Neural cell (in vitro differentiated cells): ENCODE results near the gene SHC1. TPM values are rescaled to one million over a fixed set of nuclear protein-coding genes. Genes with fewer than 3 reads are reported as not detected.

ENCODE experiments used
- H2AFZ ChIP-seq: fragments of 200-600, 300-800 bp; sonication (generic), shearing (Covaris generic); 2 replicates; pipeline ENCODE4 v1.6.0; 2014; ENCODE audit warnings: low read depth, mild to moderate bottlenecking, antibody characterized with exemption, low read length, moderate library complexity
- H3F3A ChIP-seq: fragments of 200-600 bp; shearing (Covaris generic); 2 replicates; pipeline ENCODE4 v1.6.1; 2016; ENCODE audit warnings: mild to moderate bottlenecking, moderate library complexity, mixed read lengths, antibody characterized with exemption, low read length; ENCODE audit not compliant: insufficient read depth, poor library complexity, severe bottlenecking
- H3K27ac ChIP-seq: fragments of 200-600, 300-800 bp; sonication (generic), shearing (Covaris generic); 2 replicates; pipeline ENCODE4 v1.5.1; 2014; ENCODE audit warnings: mild to moderate bottlenecking, low read length, moderate library complexity
- H3K27me3 ChIP-seq: fragments of 300-800, 200-600 bp; sonication (generic), shearing (Covaris generic); 2 replicates; pipeline ENCODE4 v1.6.0; 2014; ENCODE audit warnings: mild to moderate bottlenecking, low read depth, low read length, moderate library complexity; ENCODE audit not compliant: insufficient read depth
- H3K36me3 ChIP-seq: fragments of 300-800, 200-600 bp; sonication (generic), shearing (Covaris generic); 2 replicates; pipeline ENCODE4 v1.5.1; 2014; ENCODE audit warnings: mild to moderate bottlenecking, antibody characterized with exemption, low read length, moderate library complexity; ENCODE audit not compliant: insufficient read depth
- H3K4me2 ChIP-seq: fragments of 300-800, 200-600 bp; sonication (generic), shearing (Covaris generic); 2 replicates; pipeline ENCODE4 v1.6.0; 2014; ENCODE audit warnings: mild to moderate bottlenecking, low read length
- H3K4me3 ChIP-seq: fragments of 300-800, 200-600 bp; sonication (generic), shearing (Covaris generic); 2 replicates; pipeline ENCODE4 v1.5.1; 2014; ENCODE audit warnings: mild to moderate bottlenecking, low read length, moderate library complexity
- H3K79me2 ChIP-seq: fragments of 200-600 bp; shearing (Covaris generic); replicated peaks from 2 replicates; pipeline ENCODE4 v1.6.0; 2014; ENCODE audit warnings: mild to moderate bottlenecking, low read length, moderate library complexity; ENCODE audit not compliant: insufficient read depth
- H3K9ac ChIP-seq: fragments of 300-800, 200-600 bp; sonication (generic), shearing (Covaris generic); 2 replicates; pipeline ENCODE4 v1.6.1; 2016; ENCODE audit warnings: mild to moderate bottlenecking, low read length, mixed read lengths
- H3K9me2 ChIP-seq: fragments of 200-600 bp; shearing (Covaris generic); 2 replicates; pipeline ENCODE4 v1.6.1; 2016; ENCODE audit warnings: mild to moderate bottlenecking, low read length, mixed read lengths; ENCODE audit not compliant: insufficient read depth
- H3K9me3 ChIP-seq: fragments of 200-600, 300-800 bp; sonication (generic), shearing (Covaris generic); 2 replicates; pipeline ENCODE4 v1.6.1; 2016; ENCODE audit warnings: mild to moderate bottlenecking, mixed run types, low read length, moderate library complexity, mixed read lengths
- H4K20me1 ChIP-seq: fragments of 200-600 bp; shearing (Covaris generic); 2 replicates; pipeline ENCODE4 v1.6.1; 2016; ENCODE audit warnings: mild to moderate bottlenecking, mixed run types; ENCODE audit not compliant: insufficient read depth
- CTCF ChIP-seq: fragments of 450-650 bp; IDR thresholded peaks from 2 replicates; pipeline ENCODE4 v1.5.1; 2014; ENCODE audit warnings: antibody characterized with exemption, mild to moderate bottlenecking, moderate library complexity; ENCODE audit not compliant: poor library complexity, severe bottlenecking
- EP300 ChIP-seq: fragments of 450-650 bp; conservative IDR thresholded peaks from 2 replicates; pipeline ENCODE4 v1.6.1; 2014; ENCODE audit warnings: antibody characterized with exemption, mild to moderate bottlenecking, moderate library complexity; ENCODE audit not compliant: poor library complexity, severe bottlenecking
- EZH2 ChIP-seq: fragments of 200-600, 300-800 bp; shearing (Covaris generic), sonication (generic); IDR thresholded peaks from 2 replicates; pipeline ENCODE4 v1.6.1; 2014; ENCODE audit warnings: antibody characterized with exemption, low read length, borderline replicate concordance, mild to moderate bottlenecking; ENCODE audit not compliant: insufficient read depth, poor library complexity, severe bottlenecking
- MXI1 ChIP-seq: fragments of 450-650 bp; conservative IDR thresholded peaks from 2 replicates; pipeline ENCODE4 v1.6.1; 2014; ENCODE audit warnings: antibody characterized with exemption, mild to moderate bottlenecking; ENCODE audit not compliant: poor library complexity, severe bottlenecking
- POLR2AphosphoS5 ChIP-seq: IDR thresholded peaks from 2 replicates; pipeline ENCODE4 v1.6.1; 2012
- RAD21 ChIP-seq: fragments of 450-650 bp; conservative IDR thresholded peaks from 2 replicates; pipeline ENCODE4 v1.6.1; 2014; ENCODE audit warnings: antibody characterized with exemption, mild to moderate bottlenecking, moderate library complexity
- REST ChIP-seq: IDR thresholded peaks from 2 replicates; pipeline ENCODE4 v1.6.1; 2012; ENCODE audit warnings: borderline replicate concordance
- SMC3 ChIP-seq: fragments of 450-650 bp; conservative IDR thresholded peaks from 2 replicates; pipeline ENCODE4 v1.6.1; 2014; ENCODE audit warnings: antibody characterized with exemption, mild to moderate bottlenecking, moderate library complexity; ENCODE audit not compliant: poor library complexity
- TAF1 ChIP-seq: IDR thresholded peaks from 2 replicates; pipeline ENCODE4 v1.6.1; 2012; ENCODE audit warnings: low read depth
- polyA plus RNA-seq: library from polyadenylated mRNA; depleted of rRNA; stranded (reverse); fragments of >200 nt; gene quantifications from 2 replicates; pipeline ENCODE4 v1.2.3, GENCODE V29; 2014

SHC1 gene
- polyA plus RNA-seq, 1 donor from 2014 or later = 9.5 TPM

GRCh38 chr1:154969246-154969645 is 1.3 kb downstream of the SHC1 start:
- H3K9me2 ChIP-seq = no peaks in the 10 kb centered on the region
- no peak overlapping the region for H3K27ac ChIP-seq
- H3K9ac ChIP-seq = no peak overlapping the region
- H4K20me1 ChIP-seq = no peaks in the 10 kb centered on the region
- no peaks in the 10 kb centered on the region for H3K79me2 ChIP-seq
- H3K36me3 ChIP-seq = no peaks in the 10 kb centered on the region
- H2AFZ ChIP-seq = no peak overlapping the region
- H3K27me3 ChIP-seq = no peaks in the 10 kb centered on the region
- no peaks in the 10 kb centered on the region for H3F3A ChIP-seq
- H3K9me3 ChIP-seq = no peaks in the 10 kb centered on the region
- H3K4me3 ChIP-seq = no peak overlapping the region
- TF ChIP-seq RAD21 (no peak), POLR2AphosphoS5 (no peak), REST (no peak), MXI1 (no peak), SMC3 (no peak)
- H3K4me2 ChIP-seq = no peak overlapping the region

GRCh38 chr1:154968731-154969130 is 1.8 kb downstream of the SHC1 start:
- no peaks in the 10 kb centered on the region for H3F3A ChIP-seq
- H3K27me3 ChIP-seq = no peaks in the 10 kb centered on the region
- no peaks in the 10 kb centered on the region for H3K79me2 ChIP-seq
- H3K27ac ChIP-seq = no peak overlapping the region
- no peaks in the 10 kb centered on the region for H3K9me2 ChIP-seq
- no peak overlapping the region for H3K9ac ChIP-seq
- no peak overlapping the region for H2AFZ ChIP-seq
- TF ChIP-seq EZH2 (no peak), TAF1 (no peak), RAD21 (no peak), MXI1 (no peak), EP300 (no peak), SMC3 (no peak), POLR2AphosphoS5 (no peak), REST (no peak), CTCF (no peak)
- no peak overlapping the region for H3K4me2 ChIP-seq
- H3K36me3 ChIP-seq = no peaks in the 10 kb centered on the region
- H4K20me1 ChIP-seq = no peaks in the 10 kb centered on the region
- H3K4me3 ChIP-seq = no peak overlapping the region
- no peaks in the 10 kb centered on the region for H3K9me3 ChIP-seq
